AML-193 (cell line): ENCODE results near the gene NRG3.
"Not testable (repeated sequence)": the region's sequence is repeated elsewhere in the genome, so short reads cannot be mapped to it uniquely, and the experiment has no call there.

Experiments
- DNase-seq, 2 experiments: peaks; one replicate each; lab custom pipeline; 2025; lab: John Stamatoyannopoulos, UW

NRG3 gene

GRCh38 chr10:82986216-82986615, 1111.2 kb downstream of the NRG3 start:
- no peak for DNase-seq

- not testable (repeated sequence) for DNase-seq
Observed at GRCh38 chr10:83006479-83006878, 1131.5 kb downstream of the NRG3 start.

GRCh38 chr10:83007510-83007909, 1132.5 kb downstream of the NRG3 start:
- no peak for DNase-seq

GRCh38 chr10:83012866-83013265, 1137.9 kb downstream of the NRG3 start:
- DNase-seq = no peak

GRCh38 chr10:83017076-83017867, 1142.3 kb downstream of the NRG3 start:
- DNase-seq = no peak

- no peak for DNase-seq
Observed at GRCh38 chr10:83023662-83024061, 1148.7 kb downstream of the NRG3 start.
